Prostate gland (tissue), 2 donors: ENCODE data around the gene PALM. TPM values are rescaled to one million over a fixed set of nuclear protein-coding genes. Genes with fewer than 3 reads are reported as not detected.
A peak's percentile ranks its signal among the peaks of the same experiment; 100 is the strongest.

Experiments
- DNase-seq: peaks from one replicate; pipeline ENCODE4 v3.0.0-alpha.2; 2019; ENCODE audit warnings: low spot score
- H3K27ac ChIP-seq, 2 donors: fragments of 200-600 bp; sonication (generic); 2 replicates each; pipeline ENCODE4 v1.5.1; 2017 to 2019
- H3K27me3 ChIP-seq: fragments of 200-600 bp; sonication (generic); replicated peaks from 2 replicates; pipeline ENCODE4 v1.5.1; 2019; ENCODE audit not compliant: insufficient read depth
- H3K36me3 ChIP-seq, 2 donors: fragments of 200-600 bp; sonication (generic); 1 replicate in 1 of 2; 2 replicates in 1 of 2; pipeline versions ENCODE4 v1.5.1 to v1.8.1; 2017 to 2019
- H3K4me1 ChIP-seq: fragments of 200-600 bp; sonication (generic); replicated peaks from 2 replicates; pipeline ENCODE4 v1.5.1; 2019
- H3K4me3 ChIP-seq, 2 donors: fragments of 200-600 bp; sonication (generic); 2 replicates each; pipeline ENCODE4 v1.5.1; 2017 to 2019
- H3K9me3 ChIP-seq: fragments of 200-600 bp; sonication (generic); 2 replicates; pipeline ENCODE4 v1.5.1; 2017
- POLR2A ChIP-seq: fragments of 450-650 bp; IDR thresholded peaks from one replicate; pipeline ENCODE4 v1.6.1; 2016; ENCODE audit warnings: antibody characterized with exemption, mild to moderate bottlenecking
- POLR2AphosphoS5 ChIP-seq: sonication (generic); formaldehyde crosslinking; IDR thresholded peaks from one replicate; pipeline ENCODE4 v1.6.1; 2017; ENCODE audit warnings: antibody characterized with exemption
- WGBS: methylation state at CpG from one replicate; pipeline ENCODE4 v1.1.5; 2018; 5-methylcytosine and 5-hydroxymethylcytosine counted together
- intact Hi-C: fragments of 100-400 bp; cut with DNase I; formaldehyde crosslinking; loops from one replicate; pipeline ENCODE4 v1.14.2; 2022
- total RNA-seq, 2 donors: library from RNA; depleted of rRNA; stranded (reverse); fragments of >200 nt; gene quantifications; one replicate each; pipeline ENCODE4 v1.1.0, GENCODE V29; 2016
- TF ChIP-seq, protein P1 (sequence below), 4 experiments: fragments of 200-600 bp in 2 of 4; fragments of 450-650 bp in 2 of 4; sonication (generic) in 2 of 4; IDR thresholded peaks; 1 replicate in 3 of 4; 2 replicates in 1 of 4; pipeline ENCODE4 v1.5.1; 2016 to 2019; ENCODE audit warnings: antibody characterized with exemption in 4 of 4, mild to moderate bottlenecking in 2 of 4, moderate library complexity in 2 of 4

The PALM gene, protein sequence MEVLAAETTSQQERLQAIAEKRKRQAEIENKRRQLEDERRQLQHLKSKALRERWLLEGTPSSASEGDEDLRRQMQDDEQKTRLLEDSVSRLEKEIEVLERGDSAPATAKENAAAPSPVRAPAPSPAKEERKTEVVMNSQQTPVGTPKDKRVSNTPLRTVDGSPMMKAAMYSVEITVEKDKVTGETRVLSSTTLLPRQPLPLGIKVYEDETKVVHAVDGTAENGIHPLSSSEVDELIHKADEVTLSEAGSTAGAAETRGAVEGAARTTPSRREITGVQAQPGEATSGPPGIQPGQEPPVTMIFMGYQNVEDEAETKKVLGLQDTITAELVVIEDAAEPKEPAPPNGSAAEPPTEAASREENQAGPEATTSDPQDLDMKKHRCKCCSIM
- total RNA-seq, result 10 to 100 TPM; 40.9 to 58.7 TPM

- peak; percentile 26 for DNase-seq
- 16% methylated on average over 27 of the region's 93 CpGs for WGBS
- Histone ChIP-seq H3K4me3 (peak within 1 kb of the TSS; percentile 70 to 86), H3K27me3 (no peaks in the 10 kb centered on the region), H3K27ac (peak within 1 kb of the TSS; percentile 73 to 77), H3K36me3 (no peaks in the 10 kb centered on the region), H3K4me1 (peaks cover 10% of the 10 kb centered on the region), H3K9me3 (no peaks in the 10 kb centered on the region)
- TF ChIP-seq, protein P1, sequence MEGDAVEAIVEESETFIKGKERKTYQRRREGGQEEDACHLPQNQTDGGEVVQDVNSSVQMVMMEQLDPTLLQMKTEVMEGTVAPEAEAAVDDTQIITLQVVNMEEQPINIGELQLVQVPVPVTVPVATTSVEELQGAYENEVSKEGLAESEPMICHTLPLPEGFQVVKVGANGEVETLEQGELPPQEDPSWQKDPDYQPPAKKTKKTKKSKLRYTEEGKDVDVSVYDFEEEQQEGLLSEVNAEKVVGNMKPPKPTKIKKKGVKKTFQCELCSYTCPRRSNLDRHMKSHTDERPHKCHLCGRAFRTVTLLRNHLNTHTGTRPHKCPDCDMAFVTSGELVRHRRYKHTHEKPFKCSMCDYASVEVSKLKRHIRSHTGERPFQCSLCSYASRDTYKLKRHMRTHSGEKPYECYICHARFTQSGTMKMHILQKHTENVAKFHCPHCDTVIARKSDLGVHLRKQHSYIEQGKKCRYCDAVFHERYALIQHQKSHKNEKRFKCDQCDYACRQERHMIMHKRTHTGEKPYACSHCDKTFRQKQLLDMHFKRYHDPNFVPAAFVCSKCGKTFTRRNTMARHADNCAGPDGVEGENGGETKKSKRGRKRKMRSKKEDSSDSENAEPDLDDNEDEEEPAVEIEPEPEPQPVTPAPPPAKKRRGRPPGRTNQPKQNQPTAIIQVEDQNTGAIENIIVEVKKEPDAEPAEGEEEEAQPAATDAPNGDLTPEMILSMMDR (IDR thresholded peaks at IDR 0.05), result peak in 2 of 4 experiments; percentile 26 to 51
- no peak for TF ChIP-seq POLR2A
- intact Hi-C loops, result no loop called here
Measured at GRCh38 chr19:708154-709143, at the start of gene PALM. Gene PALM (plus strand): TSS chr19:708935. CDS start chr19:709147, 212 bp downstream.

DNA sequence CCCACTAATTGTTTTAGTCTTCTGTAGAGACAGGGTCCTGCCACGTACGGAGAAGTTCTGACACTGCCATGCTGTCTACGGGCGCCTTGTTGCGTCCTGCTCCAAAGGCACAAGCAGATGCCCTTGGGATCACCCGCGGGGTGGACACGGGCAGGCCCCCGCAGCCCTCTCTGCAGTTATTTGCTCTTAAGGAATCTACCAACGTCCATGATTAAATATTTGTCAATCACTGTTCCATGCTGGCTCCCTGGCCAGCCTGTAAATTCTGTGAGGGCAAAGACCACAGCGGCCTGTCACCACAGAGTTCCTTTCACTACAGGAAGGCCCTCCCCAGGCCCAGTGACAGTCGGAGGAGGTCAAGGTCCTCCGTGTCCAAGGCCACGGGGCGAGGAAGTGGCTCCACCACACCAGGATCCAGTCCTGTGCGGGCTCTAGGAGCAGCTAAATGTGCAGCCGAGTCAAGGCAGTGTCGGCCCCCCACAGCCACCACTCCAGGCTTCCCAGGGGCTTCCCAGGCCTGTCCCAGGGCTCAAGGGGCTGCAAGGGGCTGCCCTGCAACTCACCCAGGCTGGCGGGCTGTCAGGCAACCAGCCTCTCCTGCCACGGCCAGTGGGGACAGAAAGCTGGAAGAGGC is 47.8 kb upstream of the PALM start:
- DNase-seq, result no peak
- TF ChIP-seq, protein P1 (IDR thresholded peaks at IDR 0.05), result no peak
- TF ChIP-seq POLR2AphosphoS5 (no peak), POLR2A (no peak)
- intact Hi-C loops, result loop anchor here (10.0 kb wide), 1 partner anchor 324 kb away; the partner anchor contains the start of gene WDR18
- peak overlapping the region; percentile 69 to 90 for H3K27ac ChIP-seq
- H3K9me3 ChIP-seq, result no peaks in the 10 kb centered on the region
- no peaks in the 10 kb centered on the region for H3K27me3 ChIP-seq
- no peaks in the 10 kb centered on the region for H3K36me3 ChIP-seq
- H3K4me1 ChIP-seq, result peaks cover 31% of the 10 kb centered on the region
- H3K4me3 ChIP-seq, result peak overlapping the region; percentile 96 to 97
- 36% methylated on average over 19 of the region's 20 CpGs for WGBS

DNA sequence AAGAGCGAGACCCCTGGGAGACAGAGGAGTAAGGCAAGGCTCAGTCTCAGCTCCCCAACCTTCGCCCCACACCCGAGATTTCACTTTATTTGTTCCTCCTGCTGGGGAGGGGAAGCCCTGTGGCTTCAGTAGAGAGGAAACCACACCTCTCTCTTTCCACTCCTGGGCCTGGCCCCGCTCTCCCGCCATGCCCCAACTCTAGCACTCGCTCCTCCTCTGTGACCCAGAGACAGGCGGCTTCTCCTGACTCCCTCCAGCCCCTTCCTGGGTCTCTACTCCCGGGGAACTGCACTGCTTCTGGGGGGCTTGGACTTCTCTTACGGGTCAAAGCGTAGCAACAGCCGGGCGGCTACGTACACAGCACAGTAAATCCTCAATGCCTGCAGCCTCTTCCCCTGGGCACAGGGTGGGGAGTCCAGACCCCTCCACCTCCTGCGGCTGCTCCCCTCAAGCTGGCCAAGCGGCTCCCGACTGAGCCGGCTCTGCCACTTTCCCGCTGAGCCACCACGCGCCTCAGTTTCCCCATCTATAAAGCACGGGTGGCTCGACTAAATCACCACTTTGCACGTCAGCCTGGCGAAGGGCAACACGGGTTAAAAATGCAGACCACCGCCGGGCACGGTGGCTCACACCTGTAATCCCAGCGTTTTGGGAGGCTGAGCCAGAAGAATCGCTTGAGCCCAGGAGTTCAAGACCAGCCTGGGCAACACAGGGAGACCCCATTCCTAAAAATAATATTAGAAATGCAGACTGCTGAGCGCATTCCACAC is 47.1 kb upstream of the PALM start:
- 22% methylated on average over 31 of the region's 31 CpGs for WGBS
- intact Hi-C loops, result loop anchor here (10.0 kb wide), 1 partner anchor 323 kb away; the partner anchor contains the start of gene WDR18
- Histone ChIP-seq H3K4me3 (peak overlapping the region; percentile 96 to 97), H3K27ac (peak overlapping the region; percentile 69 to 90), H3K4me1 (peaks cover 31% of the 10 kb centered on the region), H3K36me3 (no peaks in the 10 kb centered on the region), H3K9me3 (no peaks in the 10 kb centered on the region), H3K27me3 (no peaks in the 10 kb centered on the region)
- TF ChIP-seq, protein P1 (IDR thresholded peaks at IDR 0.05), result no peak
- peak; percentile 24 for TF ChIP-seq POLR2A
- no peak for DNase-seq

DNA sequence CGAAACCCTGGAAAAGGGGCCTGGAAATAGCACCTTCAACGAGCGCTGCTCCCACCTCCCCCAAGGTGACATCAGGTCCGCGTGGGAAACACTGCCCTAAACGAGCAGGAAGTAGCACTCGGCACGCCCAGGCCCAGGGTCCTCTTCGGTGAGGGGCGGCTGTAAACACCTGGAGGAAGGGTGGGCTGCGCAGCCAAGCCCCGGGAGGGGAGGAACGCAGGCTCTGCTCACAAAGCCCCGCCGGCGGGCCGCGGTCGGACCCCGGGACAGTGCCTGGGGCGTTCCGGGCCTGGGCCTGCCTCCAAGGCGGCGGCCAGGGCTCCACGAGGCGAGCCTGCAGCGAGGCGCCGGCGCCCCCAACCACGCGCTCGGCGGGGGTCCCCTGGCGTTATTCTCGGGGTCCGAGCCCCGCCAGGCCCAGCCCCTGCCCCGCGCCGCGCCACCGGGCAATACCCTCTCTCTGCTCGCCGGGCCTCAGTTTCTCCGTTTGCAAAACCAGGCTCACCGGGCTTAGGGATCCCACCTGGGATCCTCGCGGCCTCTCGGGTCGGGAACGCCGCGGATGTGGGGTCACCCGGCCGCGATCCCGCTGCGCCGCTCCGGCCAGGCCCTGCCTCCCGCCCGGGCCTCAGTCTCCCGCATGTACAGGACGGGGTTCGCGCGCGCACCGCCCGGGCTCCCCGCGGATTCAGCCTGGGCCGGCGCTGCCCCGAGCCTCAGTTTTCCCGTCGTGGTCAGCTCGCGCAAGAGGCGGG is 46.4 kb upstream of the PALM start:
- WGBS, result under 1% methylated on average over 53 of the region's 81 CpGs
- Histone ChIP-seq H3K9me3 (no peaks in the 10 kb centered on the region), H3K27ac (peak overlapping the region; percentile 69 to 90), H3K27me3 (no peaks in the 10 kb centered on the region), H3K4me1 (peaks cover 31% of the 10 kb centered on the region), H3K4me3 (peak overlapping the region; percentile 96 to 97), H3K36me3 (no peaks in the 10 kb centered on the region)
- peak; percentile 50 for TF ChIP-seq POLR2A
- no peak for TF ChIP-seq POLR2AphosphoS5
- intact Hi-C loops, result loop anchor here (10.0 kb wide), 1 partner anchor 322 kb away; the partner anchor contains the start of gene WDR18
- no peak for DNase-seq
